GM19324 (cell line): Measurements from ENCODE around the gene KREMEN1.
"Not testable (repeated sequence)": the region's sequence is repeated elsewhere in the genome, so short reads cannot be mapped to it uniquely, and the experiment has no call there.

ENCODE experiments used
- ATAC-seq: cut with Tn5 transposase; IDR thresholded peaks from one replicate; pipeline ENCODE4 v1.9.1; 2021; ENCODE audit warnings: mild to moderate bottlenecking, moderate library complexity; ENCODE audit not compliant: unreplicated experiment, low FRiP score

The KREMEN1 gene

GRCh38 chr22:29096736-29097669, 24.2 kb downstream of the KREMEN1 start:
- ATAC-seq, result no peak

- ATAC-seq, result no peak
Observed at GRCh38 chr22:29098296-29098695, 25.5 kb downstream of the KREMEN1 start.

GRCh38 chr22:29102300-29102699, 29.5 kb downstream of the KREMEN1 start:
- no peak for ATAC-seq

- no peak for ATAC-seq
Observed at GRCh38 chr22:29103121-29103520, 30.3 kb downstream of the KREMEN1 start.

DNA sequence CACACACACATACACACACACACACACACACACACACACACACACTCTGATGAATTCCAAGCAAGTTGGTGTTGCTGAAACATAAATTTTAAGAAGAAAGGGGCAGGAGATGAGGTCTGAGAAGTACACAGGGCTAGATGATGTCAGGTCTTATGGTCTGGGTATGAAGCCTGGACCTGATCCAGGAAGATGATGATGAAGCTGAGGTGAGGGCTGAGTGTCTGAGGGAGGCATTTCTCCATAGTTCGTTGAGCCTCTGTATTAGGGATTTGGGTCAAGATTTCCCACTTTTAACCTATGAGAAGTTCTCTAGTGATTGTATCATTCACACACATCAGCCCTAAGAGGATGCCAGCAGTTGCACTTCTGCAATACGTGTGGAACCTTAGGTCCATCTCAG, 32.6 kb downstream of the KREMEN1 start:
- no peak for ATAC-seq

DNA sequence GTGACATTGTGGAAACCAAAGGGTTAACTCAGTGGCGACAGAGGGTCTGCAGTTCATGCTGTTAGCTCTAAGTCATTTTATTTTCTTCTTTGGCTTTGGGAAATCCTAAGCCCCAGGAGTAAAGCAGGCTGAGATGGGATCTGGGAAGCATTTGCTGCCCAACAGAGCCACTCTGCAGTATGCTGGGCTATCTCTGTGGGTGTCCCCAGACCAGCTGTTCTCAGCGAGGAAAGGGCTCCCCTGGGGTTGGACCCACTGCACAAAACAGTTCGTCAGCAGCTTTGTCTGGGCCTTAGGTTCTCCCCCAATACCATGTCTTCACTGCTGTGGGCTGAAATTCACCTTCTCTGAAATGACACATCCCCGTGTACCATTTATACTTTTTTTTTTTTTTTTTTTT, 34.0 kb downstream of the KREMEN1 start:
- no peak for ATAC-seq

DNA sequence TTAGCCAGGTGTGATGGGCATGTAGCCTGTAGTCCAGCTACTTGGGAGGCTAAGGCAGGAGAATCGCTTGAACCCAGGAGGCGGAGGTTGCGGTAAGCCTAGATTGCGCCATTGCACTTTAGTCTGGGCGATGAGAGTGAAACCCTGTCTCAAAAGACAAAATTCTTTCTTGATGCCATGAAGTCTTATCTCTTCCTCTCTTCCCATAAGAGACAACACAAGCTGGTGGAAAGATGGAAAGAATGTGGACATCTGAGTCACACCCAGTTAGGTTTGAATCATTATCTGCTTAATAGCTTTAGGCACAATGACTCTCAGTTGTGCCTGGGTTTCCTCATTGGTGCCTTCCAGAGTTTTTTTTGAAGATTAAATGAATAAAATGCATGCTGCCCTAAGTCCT, 35.3 kb downstream of the KREMEN1 start:
- ATAC-seq, result no peak

- no peak for ATAC-seq
Observed at GRCh38 chr22:29109822-29110221, 37.0 kb downstream of the KREMEN1 start.

GRCh38 chr22:29110946-29111345, 38.1 kb downstream of the KREMEN1 start:
- ATAC-seq, result no peak

- no peak for ATAC-seq
Observed at GRCh38 chr22:29112121-29112520, 39.3 kb downstream of the KREMEN1 start.

GRCh38 chr22:29112681-29113080, 39.8 kb downstream of the KREMEN1 start:
- ATAC-seq, result no peak

GRCh38 chr22:29113319-29113718, 40.5 kb downstream of the KREMEN1 start:
- no peak for ATAC-seq

- no peak for ATAC-seq
Observed at GRCh38 chr22:29114392-29114791, 41.6 kb downstream of the KREMEN1 start.

GRCh38 chr22:29115682-29116288, 43.0 kb downstream of the KREMEN1 start:
- ATAC-seq, result no peak

- no peak for ATAC-seq
Observed at GRCh38 chr22:29116397-29117123, 43.7 kb downstream of the KREMEN1 start.

GRCh38 chr22:29117799-29118477, 45.1 kb downstream of the KREMEN1 start:
- ATAC-seq, result no peak

DNA sequence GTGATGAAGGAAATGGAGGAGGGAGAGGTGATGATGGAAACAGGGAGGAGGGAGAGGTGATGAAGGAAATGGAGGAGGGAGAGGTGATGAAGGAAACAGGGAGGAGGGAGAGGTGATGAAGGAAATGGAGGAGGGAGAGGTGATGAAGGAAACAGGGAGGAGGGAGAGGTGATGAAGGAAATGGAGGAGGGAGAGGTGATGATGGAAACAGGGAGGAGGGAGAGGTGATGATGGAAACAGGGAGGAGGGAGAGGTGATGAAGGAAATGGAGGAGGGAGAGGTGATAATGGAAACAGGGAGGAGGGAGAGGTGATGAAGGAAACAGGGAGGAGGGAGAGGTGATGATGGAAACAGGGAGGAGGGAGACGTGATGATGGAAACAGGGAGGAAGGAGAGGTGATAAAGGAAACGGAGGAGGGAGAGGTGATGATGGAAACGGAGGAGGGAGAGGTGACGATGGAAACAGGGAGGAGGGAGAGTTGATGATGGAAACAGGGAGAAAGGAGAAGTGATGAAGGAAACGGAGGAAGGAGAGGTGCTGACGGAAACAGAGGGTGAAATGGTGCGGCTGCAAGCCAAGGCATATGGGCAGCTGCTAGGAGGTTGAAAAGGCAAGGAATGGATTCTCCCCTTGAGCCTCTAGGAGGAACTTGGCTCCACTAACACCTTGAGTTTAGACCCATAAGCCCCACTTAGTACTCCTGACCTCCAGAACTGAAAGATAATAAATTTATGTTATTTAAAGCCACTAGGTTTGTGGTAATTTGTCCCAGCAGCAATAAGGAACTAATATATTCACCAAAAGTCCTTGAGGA, 47.5 kb downstream of the KREMEN1 start:
- not testable (repeated sequence) for ATAC-seq

- ATAC-seq, result no peak
Observed at GRCh38 chr22:29121124-29121523, 48.3 kb downstream of the KREMEN1 start.

- ATAC-seq, result no peak
Observed at GRCh38 chr22:29122041-29122440, 49.2 kb downstream of the KREMEN1 start.
